Brain microvascular endothelial cell (primary cell): ENCODE data around the gene ITGA1.

Source experiments
- DNase-seq: peaks from one replicate; pipeline ENCODE4 v3.0.0-alpha.2; 2020
- H3K27ac ChIP-seq: fragments of 250-450 bp; sonication (Bioruptor Pico); 2 replicates; pipeline ENCODE4 v1.5.1; 2020; ENCODE audit warnings: mild to moderate bottlenecking, moderate library complexity
- H3K27me3 ChIP-seq: fragments of 250-450 bp; sonication (Bioruptor Pico); replicated peaks from 2 replicates; pipeline ENCODE4 v1.5.1; 2020; ENCODE audit warnings: mild to moderate bottlenecking
- H3K36me3 ChIP-seq: fragments of 250-450 bp; sonication (Bioruptor Pico); replicated peaks from 2 replicates; pipeline ENCODE4 v1.5.1; 2020; ENCODE audit warnings: mild to moderate bottlenecking
- H3K4me3 ChIP-seq: 2 replicates; pipeline ENCODE4 v1.5.1; 2011; ENCODE audit warnings: low read depth, mild to moderate bottlenecking, control low read depth, low read length, moderate library complexity
- CTCF ChIP-seq: IDR thresholded peaks from 2 replicates; pipeline ENCODE4 v1.5.1; 2011; ENCODE audit warnings: low read depth, mild to moderate bottlenecking, moderate library complexity, low read length, control low read depth, inconsistent platforms; ENCODE audit errors: missing control alignments
- in situ Hi-C: cut with HindIII; loops from 2 replicates; pipeline ENCODE4 v1.10.0; 2017; ENCODE audit warnings: low sequenced_read_pairs, low pct_ligation_motif_present

The ITGA1 gene

GRCh38 chr5:52789851-52790250 lies 2.1 kb downstream of the ITGA1 start:
- H3K36me3 ChIP-seq, result no peaks in the 10 kb centered on the region
- no peak for DNase-seq
- no peaks in the 10 kb centered on the region for H3K27me3 ChIP-seq
- TF ChIP-seq CTCF, result no peak
- no peak overlapping the region for H3K4me3 ChIP-seq
- no peak overlapping the region for H3K27ac ChIP-seq
- in situ Hi-C loops, result no loop called here

DNA sequence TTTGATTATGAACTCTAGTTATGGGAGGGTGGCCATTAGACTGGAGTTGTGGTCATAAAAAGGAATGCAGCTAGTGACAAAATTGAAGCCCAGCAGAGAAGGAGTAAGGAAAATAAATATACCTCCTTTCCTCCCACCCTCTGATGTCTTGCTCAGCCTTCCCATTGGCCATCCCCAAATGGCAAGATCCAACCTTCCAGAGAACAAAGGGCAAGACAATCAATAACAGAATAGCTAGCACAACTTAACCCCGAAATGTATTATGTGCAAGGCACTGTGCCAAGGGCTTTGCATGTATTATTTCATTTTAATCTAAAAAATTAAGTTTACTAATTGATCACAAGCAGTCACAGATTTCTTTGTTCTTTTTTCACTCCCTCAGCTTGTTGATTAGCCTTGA lies 3.6 kb downstream of the ITGA1 start:
- DNase-seq, result no peak
- Histone ChIP-seq H3K27ac (no peak overlapping the region), H3K36me3 (no peaks in the 10 kb centered on the region), H3K27me3 (no peaks in the 10 kb centered on the region), H3K4me3 (no peak overlapping the region)
- no peak for TF ChIP-seq CTCF
- in situ Hi-C loops, result no loop called here

- H3K36me3 ChIP-seq, result no peaks in the 10 kb centered on the region
- TF ChIP-seq CTCF, result no peak
- no peak overlapping the region for H3K27ac ChIP-seq
- in situ Hi-C loops, result no loop called here
- H3K27me3 ChIP-seq, result no peaks in the 10 kb centered on the region
- no peak overlapping the region for H3K4me3 ChIP-seq
- no peak for DNase-seq
Measured at GRCh38 chr5:52794519-52794918, 6.8 kb downstream of the ITGA1 start.

DNA sequence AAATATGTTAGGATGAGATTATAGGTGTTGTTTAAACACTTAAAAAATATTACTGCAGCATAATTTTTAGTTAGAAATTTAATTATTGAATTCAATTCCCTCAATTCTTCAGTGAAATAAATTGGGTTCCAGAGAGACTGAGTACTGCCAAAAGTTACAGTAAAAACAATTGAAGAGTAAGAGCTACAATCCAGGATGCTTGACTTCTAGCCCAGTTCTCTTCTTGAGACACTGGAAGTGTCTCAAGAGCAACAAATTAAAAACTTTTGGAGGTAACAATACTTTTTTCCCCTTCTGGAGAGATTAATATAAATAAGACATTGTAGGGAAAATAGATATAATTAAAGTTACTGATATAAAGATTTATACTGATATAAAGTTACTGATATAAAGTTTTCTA lies 8.3 kb downstream of the ITGA1 start:
- in situ Hi-C loops, result no loop called here
- no peaks in the 10 kb centered on the region for H3K27me3 ChIP-seq
- no peak overlapping the region for H3K4me3 ChIP-seq
- no peak for DNase-seq
- no peak for TF ChIP-seq CTCF
- peaks cover 4% of the 10 kb centered on the region for H3K36me3 ChIP-seq
- H3K27ac ChIP-seq, result no peak overlapping the region

DNA sequence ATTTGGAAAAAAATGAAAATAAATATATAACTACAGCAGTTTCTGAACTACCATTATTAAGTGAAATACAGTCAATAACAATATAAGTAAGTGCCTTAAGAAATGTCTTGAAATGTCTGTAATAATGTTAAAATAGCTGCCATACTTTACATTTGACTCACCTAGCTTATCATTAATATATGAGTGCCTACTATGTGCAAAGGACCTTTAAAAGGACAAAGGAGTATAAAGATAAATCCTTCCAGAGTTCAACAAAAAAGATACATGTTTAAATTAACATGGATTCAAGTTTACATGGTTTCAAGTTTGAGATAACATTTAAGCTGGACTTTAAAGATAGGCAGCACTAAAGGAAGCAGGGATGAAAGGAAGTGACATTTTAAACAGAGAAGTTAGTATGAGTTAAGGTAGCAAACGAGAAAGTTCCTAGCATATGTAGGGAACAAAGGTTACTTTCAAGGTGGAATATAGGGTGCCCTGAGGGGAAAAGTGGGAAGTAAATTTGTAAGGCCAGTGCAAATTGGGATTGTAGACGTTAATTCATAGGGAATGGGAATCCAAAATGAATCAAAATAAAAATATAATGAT lies 8.9 kb downstream of the ITGA1 start:
- no peak for TF ChIP-seq CTCF
- peaks cover 9% of the 10 kb centered on the region for H3K36me3 ChIP-seq
- H3K4me3 ChIP-seq, result no peak overlapping the region
- no peak overlapping the region for H3K27ac ChIP-seq
- H3K27me3 ChIP-seq, result no peaks in the 10 kb centered on the region
- in situ Hi-C loops, result no loop called here
- no peak for DNase-seq

DNA sequence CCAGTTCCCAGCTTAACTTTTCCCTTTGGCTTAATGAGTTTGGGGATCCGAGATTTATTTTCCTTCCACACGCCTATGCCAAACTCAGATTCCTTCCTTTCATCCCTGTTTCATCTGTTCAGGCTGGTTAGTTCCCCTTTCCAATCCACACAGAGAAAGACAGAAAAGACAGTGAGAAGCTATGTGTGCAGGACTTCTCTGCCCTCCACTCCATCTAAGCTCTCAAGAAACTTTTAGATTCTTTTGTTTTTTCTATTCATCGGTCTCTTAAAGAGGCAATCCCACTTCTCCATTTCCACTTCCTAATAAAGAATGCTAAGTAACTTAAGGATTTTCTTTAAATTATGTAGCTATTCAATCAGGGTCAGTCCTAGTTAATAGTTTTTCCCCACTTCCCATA lies 11.2 kb downstream of the ITGA1 start:
- peak overlapping the region; percentile 98 for H3K27ac ChIP-seq
- H3K36me3 ChIP-seq, result peaks cover 12% of the 10 kb centered on the region
- DNase-seq, result no peak
- no peaks in the 10 kb centered on the region for H3K27me3 ChIP-seq
- in situ Hi-C loops, result no loop called here
- H3K4me3 ChIP-seq, result peak overlapping the region; percentile 79
- TF ChIP-seq CTCF, result no peak
